Fibroblast of villous mesenchyme (primary cell): ENCODE measurements around the gene PPT2. TPM values are rescaled to one million over a fixed set of nuclear protein-coding genes. Genes with fewer than 3 reads are reported as not detected.
A peak's percentile ranks its signal among the peaks of the same experiment; 100 is the strongest.

Experiments
- DNase-seq: peaks from one replicate; pipeline ENCODE4 v3.0.0-alpha.2; 2010; ENCODE audit warnings: low read depth
- H3K4me3 ChIP-seq: 2 replicates; pipeline ENCODE4 v1.5.1; 2011; ENCODE audit warnings: low read depth, mild to moderate bottlenecking, low read length
- CTCF ChIP-seq: IDR thresholded peaks from 2 replicates; pipeline ENCODE4 v1.5.1; 2012; ENCODE audit warnings: low read depth, mild to moderate bottlenecking, low read length; ENCODE audit not compliant: insufficient read depth
- total RNA-seq: library from RNA; depleted of rRNA; stranded (reverse); fragments of >200 nt; gene quantifications from 2 replicates; pipeline ENCODE4 v1.2.3, GENCODE V29; 2012

PPT2 gene
- 14.8 and 22.9 TPM in 2 replicates for total RNA-seq

DNA sequence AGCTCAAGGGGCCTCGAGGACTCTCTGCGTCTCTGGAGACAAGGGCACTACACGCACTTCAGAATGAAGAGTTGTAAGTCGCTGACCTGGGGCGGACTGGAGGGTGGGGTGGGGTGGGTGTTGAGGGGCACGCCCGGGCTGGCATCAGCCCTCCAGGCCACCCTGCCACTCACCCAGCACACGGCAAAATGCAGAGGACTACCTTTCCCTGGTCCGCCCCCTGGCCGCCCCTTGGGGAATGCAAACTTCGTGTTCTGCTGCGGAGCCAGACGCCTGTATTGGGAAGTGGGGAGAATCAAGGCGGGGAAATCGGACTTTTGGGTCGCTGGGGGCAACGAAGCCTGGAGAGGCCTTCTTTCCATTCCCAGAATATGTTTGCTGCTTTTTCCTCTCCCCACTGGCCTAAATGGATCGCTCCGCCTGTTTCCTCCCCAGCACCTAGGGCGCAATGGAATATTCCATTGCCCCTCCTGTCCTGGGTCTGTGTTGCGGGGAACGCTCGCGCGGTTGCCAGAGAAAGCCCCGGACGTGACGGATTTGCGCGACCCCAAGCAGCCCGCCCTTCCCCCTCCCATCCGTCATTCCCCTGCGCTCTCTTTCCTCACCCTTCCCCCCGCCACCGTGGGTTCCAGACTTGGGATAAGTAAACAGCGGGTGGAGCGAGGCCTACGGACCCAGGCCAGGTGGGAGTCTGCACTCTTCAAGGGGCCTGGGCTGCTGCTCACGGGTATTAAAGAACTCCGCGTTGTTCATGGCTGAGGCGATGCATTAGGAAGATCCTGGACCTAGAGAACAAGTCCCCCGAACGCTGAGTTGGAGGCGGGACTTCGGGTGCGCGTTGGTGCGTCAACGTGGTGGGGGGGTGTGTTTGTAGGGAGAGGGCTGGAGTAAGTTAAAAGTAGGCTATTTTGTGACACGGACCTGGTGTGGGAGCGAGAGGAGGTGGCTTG lies at the start of gene PPT2:
Gene PPT2, plus strand, starts transcription at position 578 of the 950 bp plus-strand sequence. CDS start 454 bp downstream, outside the sequence.
- peak within 1 kb of the TSS; percentile 75 for H3K4me3 ChIP-seq
- peak; percentile 97 for DNase-seq
- TF ChIP-seq CTCF: peak; percentile 47

GRCh38 chr6:32105433-32105832 lies 48.5 kb upstream of the PPT2 start:
- no peak overlapping the region for H3K4me3 ChIP-seq
- no peak for TF ChIP-seq CTCF
- no peak for DNase-seq

DNA sequence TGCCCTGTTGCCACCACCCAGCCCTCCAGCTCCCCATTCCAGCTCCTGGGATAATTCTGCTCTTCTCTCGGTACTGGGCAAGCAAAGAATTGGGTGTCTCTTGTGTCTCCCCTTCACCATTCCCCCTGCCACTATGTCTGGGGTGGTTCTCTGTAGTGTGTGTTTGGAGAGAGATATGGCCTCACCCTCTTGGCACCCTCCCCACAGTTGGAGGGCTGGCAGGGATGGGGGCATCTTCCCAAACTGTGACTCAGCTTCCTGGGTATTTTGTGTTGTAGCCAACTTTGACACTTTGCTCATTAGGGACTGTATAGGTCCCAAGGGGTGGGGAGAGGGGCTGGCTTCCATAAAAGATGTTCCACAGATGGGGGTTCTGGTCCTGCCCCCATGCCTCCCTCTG lies 46.5 kb upstream of the PPT2 start:
- TF ChIP-seq CTCF: no peak
- DNase-seq: no peak

GRCh38 chr6:32108094-32108627 lies 45.8 kb upstream of the PPT2 start:
- peak; percentile 52 for DNase-seq
- no peak for TF ChIP-seq CTCF
- H3K4me3 ChIP-seq: peak overlapping the region; percentile 46

More for the DNA sequence above, 46.5 kb upstream of the PPT2 start:
- no peak overlapping the region for H3K4me3 ChIP-seq

GRCh38 chr6:32108727-32109113 lies 45.2 kb upstream of the PPT2 start:
- no peak for DNase-seq
- peak overlapping the region; percentile 46 for H3K4me3 ChIP-seq
- no peak for TF ChIP-seq CTCF

- DNase-seq: no peak
- no peak for TF ChIP-seq CTCF
- peak within 1 kb of the TSS; percentile 46 for H3K4me3 ChIP-seq
Observed at GRCh38 chr6:32109114-32109764, 44.7 kb upstream of the PPT2 start, which contains the start of gene TNXB. Gene TNXB, minus strand, starts transcription at chr6:32109338. Its CDS starts 11,140 bp downstream, at chr6:32098198.
